ENCODE data around the gene GPBP1.

GPBP1 gene

GRCh38 chr5:57164124-57164523 is 9.7 kb upstream of the GPBP1 start:
- TF ChIP-seq USF1 (IDR thresholded peaks at IDR 0.05), result no peak

- TF ChIP-seq EGR1 (IDR thresholded peaks at IDR 0.05), result no peak
- TF ChIP-seq RAD21 (IDR thresholded peaks at IDR 0.05; ENCODE audit: low read depth), result no peak
- no peak for TF ChIP-seq ZBTB7A (IDR thresholded peaks at IDR 0.05; ENCODE audit: low read depth)
- TF ChIP-seq EP300 (IDR thresholded peaks at IDR 0.05; ENCODE audit: borderline replicate concordance), result no peak
- no peak for TF ChIP-seq CREB1 (IDR thresholded peaks at IDR 0.05; ENCODE audit: low read depth)
- TF ChIP-seq NFIC (IDR thresholded peaks at IDR 0.05), result no peak
- no peak for TF ChIP-seq TCF12 (IDR thresholded peaks at IDR 0.05; ENCODE audit: low read depth)
- TF ChIP-seq CEBPB (IDR thresholded peaks at IDR 0.05), result no peak
- TF ChIP-seq TEAD4 (IDR thresholded peaks at IDR 0.05), result no peak
- TF ChIP-seq MAX (IDR thresholded peaks at IDR 0.05), result no peak
- TF ChIP-seq REST (IDR thresholded peaks at IDR 0.05; ENCODE audit: low read depth), result no peak
- no peak for TF ChIP-seq FOXM1 (IDR thresholded peaks at IDR 0.05; ENCODE audit: borderline replicate concordance, low read depth)
Observed at GRCh38 chr5:57166276-57166675, 7.6 kb upstream of the GPBP1 start.

GRCh38 chr5:57167201-57167600 is 6.7 kb upstream of the GPBP1 start:
- TF ChIP-seq TEAD4 (IDR thresholded peaks at IDR 0.05), result no peak
- TF ChIP-seq NFIC (IDR thresholded peaks at IDR 0.05), result no peak
- no peak for TF ChIP-seq EP300 (IDR thresholded peaks at IDR 0.05; ENCODE audit: borderline replicate concordance)
- TF ChIP-seq ZBTB7A (IDR thresholded peaks at IDR 0.05; ENCODE audit: low read depth), result no peak
- no peak for TF ChIP-seq EGR1 (IDR thresholded peaks at IDR 0.05)
- TF ChIP-seq YY1 (IDR thresholded peaks at IDR 0.05; ENCODE audit: low read depth), result no peak
- no peak for TF ChIP-seq CREB1 (IDR thresholded peaks at IDR 0.05; ENCODE audit: low read depth)
- no peak for TF ChIP-seq RAD21 (IDR thresholded peaks at IDR 0.05; ENCODE audit: low read depth)
- TF ChIP-seq FOXM1 (IDR thresholded peaks at IDR 0.05; ENCODE audit: borderline replicate concordance, low read depth), result no peak
- TF ChIP-seq USF1 (IDR thresholded peaks at IDR 0.05), result no peak
- no peak for TF ChIP-seq CEBPB (IDR thresholded peaks at IDR 0.05)
- TF ChIP-seq REST (IDR thresholded peaks at IDR 0.05; ENCODE audit: low read depth), result no peak
- TF ChIP-seq MAX (IDR thresholded peaks at IDR 0.05), result no peak
- TF ChIP-seq TAF1 (IDR thresholded peaks at IDR 0.05; ENCODE audit: low read depth), result no peak
- no peak for TF ChIP-seq TCF12 (IDR thresholded peaks at IDR 0.05; ENCODE audit: low read depth)

- TF ChIP-seq EP300 (IDR thresholded peaks at IDR 0.05; ENCODE audit: borderline replicate concordance) (no peak), CEBPB (IDR thresholded peaks at IDR 0.05) (no peak), RAD21 (IDR thresholded peaks at IDR 0.05; ENCODE audit: low read depth) (no peak), ZBTB7A (IDR thresholded peaks at IDR 0.05; ENCODE audit: low read depth) (no peak), FOXM1 (IDR thresholded peaks at IDR 0.05; ENCODE audit: borderline replicate concordance, low read depth) (no peak), NFIC (IDR thresholded peaks at IDR 0.05) (no peak), MAX (IDR thresholded peaks at IDR 0.05) (no peak), CREB1 (IDR thresholded peaks at IDR 0.05; ENCODE audit: low read depth) (no peak), EGR1 (IDR thresholded peaks at IDR 0.05) (no peak), TCF12 (IDR thresholded peaks at IDR 0.05; ENCODE audit: low read depth) (no peak), TEAD4 (IDR thresholded peaks at IDR 0.05) (no peak), TAF1 (IDR thresholded peaks at IDR 0.05; ENCODE audit: low read depth) (no peak), USF1 (IDR thresholded peaks at IDR 0.05) (no peak), YY1 (IDR thresholded peaks at IDR 0.05; ENCODE audit: low read depth) (no peak), REST (IDR thresholded peaks at IDR 0.05; ENCODE audit: low read depth) (no peak)
Observed at GRCh38 chr5:57171816-57172465, 1.9 kb upstream of the GPBP1 start.

Data from Ishikawa (cell line).